Fibroblast of villous mesenchyme (primary cell): ENCODE data around the gene FOXJ1. TPM values are rescaled to one million over a fixed set of nuclear protein-coding genes. Genes with fewer than 3 reads are reported as not detected.
"Not testable (repeated sequence)": the region's sequence is repeated elsewhere in the genome, so short reads cannot be mapped to it uniquely, and the experiment has no call there.

Experiments
- DNase-seq: peaks from one replicate; pipeline ENCODE4 v3.0.0-alpha.2; 2010; ENCODE audit warnings: low read depth
- H3K4me3 ChIP-seq: 2 replicates; pipeline ENCODE4 v1.5.1; 2011; ENCODE audit warnings: low read depth, mild to moderate bottlenecking, low read length
- CTCF ChIP-seq: IDR thresholded peaks from 2 replicates; pipeline ENCODE4 v1.5.1; 2012; ENCODE audit warnings: low read depth, mild to moderate bottlenecking, low read length; ENCODE audit not compliant: insufficient read depth
- total RNA-seq: library from RNA; depleted of rRNA; stranded (reverse); fragments of >200 nt; gene quantifications from 2 replicates; pipeline ENCODE4 v1.2.3, GENCODE V29; 2012

The FOXJ1 gene
- not detected in 2 replicates for total RNA-seq

- TF ChIP-seq CTCF: no peak
- H3K4me3 ChIP-seq: peak within 1 kb of the TSS; percentile 67
- DNase-seq: peak; percentile 84
Measured at GRCh38 chr17:76141212-76142038, at the start of gene FOXJ1. FOXJ1 (minus strand) TSS chr17:76141245; CDS start chr17:76140395, 850 bp downstream.

- TF ChIP-seq CTCF: no peak
- H3K4me3 ChIP-seq: no peak overlapping the region
- no peak for DNase-seq
Measured at GRCh38 chr17:76189741-76190140, 48.7 kb upstream of the FOXJ1 start.

GRCh38 chr17:76189247-76189646 is 48.2 kb upstream of the FOXJ1 start:
- H3K4me3 ChIP-seq: no peak overlapping the region
- TF ChIP-seq CTCF: no peak
- no peak for DNase-seq

GRCh38 chr17:76188213-76189016 is 47.4 kb upstream of the FOXJ1 start:
- peak; percentile 68 for DNase-seq
- TF ChIP-seq CTCF: no peak
- H3K4me3 ChIP-seq: no peak overlapping the region

- H3K4me3 ChIP-seq, DNase-seq: not testable (repeated sequence)
Measured at GRCh38 chr17:76186774-76187173, 45.7 kb upstream of the FOXJ1 start.

- no peak for TF ChIP-seq CTCF
- no peak overlapping the region for H3K4me3 ChIP-seq
- DNase-seq: no peak
Measured at GRCh38 chr17:76184290-76184689, 43.2 kb upstream of the FOXJ1 start.
